ENCODE measurements around the gene CFAP221.

The CFAP221 gene

GRCh38 chr2:119689218-119689617 lies 145.0 kb downstream of the CFAP221 start:
- in situ Hi-C loops (cut with HindIII; ENCODE audit: low sequenced_read_pairs) = no loop called here
- no peak for TF ChIP-seq CTCF (IDR thresholded peaks at IDR 0.05; ENCODE audit: low read depth, low read length, missing control alignments)
- no peak for DNase-seq (ENCODE audit: low read depth)
- H3K4me3 ChIP-seq (ENCODE audit: low read depth, low read length) = no peak overlapping the region

GRCh38 chr2:119691189-119691588 lies 146.9 kb downstream of the CFAP221 start:
- DNase-seq (ENCODE audit: low read depth) = no peak
- no peak for TF ChIP-seq CTCF (IDR thresholded peaks at IDR 0.05; ENCODE audit: low read depth, low read length, missing control alignments)
- in situ Hi-C loops (cut with HindIII; ENCODE audit: low sequenced_read_pairs) = no loop called here
- no peak overlapping the region for H3K4me3 ChIP-seq (ENCODE audit: low read depth, low read length)

DNA sequence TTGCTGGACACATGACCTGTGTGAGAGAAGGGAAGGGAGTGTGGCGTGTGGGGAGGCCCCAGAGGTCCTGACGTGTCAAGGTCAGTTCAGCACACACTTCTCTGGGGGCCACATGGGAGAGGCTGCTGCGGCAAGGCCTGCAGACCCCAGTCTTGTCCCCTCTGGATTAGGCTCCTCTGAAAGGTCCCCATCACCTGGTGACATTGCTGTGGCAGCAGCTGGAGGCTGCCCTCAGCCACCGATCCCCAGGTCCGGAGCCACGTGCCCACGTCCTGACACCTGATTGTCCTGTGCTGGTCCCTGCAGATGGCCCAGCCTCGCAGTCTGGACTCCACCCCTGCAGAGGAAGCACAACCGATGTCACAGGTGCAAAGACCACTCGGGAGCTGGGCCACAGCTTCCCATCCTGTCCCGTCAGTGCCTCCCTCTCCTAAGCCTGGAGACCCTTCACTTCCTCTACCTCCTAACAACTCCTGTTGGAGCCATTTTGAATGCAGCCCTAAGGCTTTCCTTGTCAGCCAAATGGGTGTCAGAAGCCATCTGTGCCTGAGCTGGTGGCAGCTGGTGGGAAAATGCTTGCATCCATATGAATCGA lies 147.5 kb downstream of the CFAP221 start:
- TF ChIP-seq CTCF (IDR thresholded peaks at IDR 0.05; ENCODE audit: low read depth, low read length, missing control alignments) = no peak
- H3K4me3 ChIP-seq (ENCODE audit: low read depth, low read length) = no peak overlapping the region
- in situ Hi-C loops (cut with HindIII; ENCODE audit: low sequenced_read_pairs) = no loop called here
- no peak for DNase-seq (ENCODE audit: low read depth)

DNA sequence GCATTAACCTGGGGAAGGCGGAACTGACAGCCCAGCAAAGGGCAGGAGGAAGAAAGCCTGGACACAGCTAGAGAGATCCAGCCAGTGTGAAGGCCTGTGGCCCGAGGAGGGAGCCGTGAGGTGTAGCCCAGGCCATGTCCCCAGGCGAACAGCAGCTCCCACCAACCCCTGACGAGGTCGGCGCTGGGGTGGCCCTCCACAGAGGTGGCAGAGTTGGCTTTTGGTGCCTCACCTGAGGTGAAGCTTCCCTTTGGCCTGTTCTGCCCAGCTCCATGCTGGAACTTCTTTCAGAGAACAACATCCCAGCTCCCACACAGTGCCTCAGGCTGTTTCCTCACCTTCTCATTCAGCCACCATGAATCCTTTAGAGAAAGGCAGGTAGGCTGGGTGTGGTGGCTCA lies 148.1 kb downstream of the CFAP221 start:
- no peak for DNase-seq (ENCODE audit: low read depth)
- no peak for TF ChIP-seq CTCF (IDR thresholded peaks at IDR 0.05; ENCODE audit: low read depth, low read length, missing control alignments)
- H3K4me3 ChIP-seq (ENCODE audit: low read depth, low read length) = no peak overlapping the region
- in situ Hi-C loops (cut with HindIII; ENCODE audit: low sequenced_read_pairs) = no loop called here

DNA sequence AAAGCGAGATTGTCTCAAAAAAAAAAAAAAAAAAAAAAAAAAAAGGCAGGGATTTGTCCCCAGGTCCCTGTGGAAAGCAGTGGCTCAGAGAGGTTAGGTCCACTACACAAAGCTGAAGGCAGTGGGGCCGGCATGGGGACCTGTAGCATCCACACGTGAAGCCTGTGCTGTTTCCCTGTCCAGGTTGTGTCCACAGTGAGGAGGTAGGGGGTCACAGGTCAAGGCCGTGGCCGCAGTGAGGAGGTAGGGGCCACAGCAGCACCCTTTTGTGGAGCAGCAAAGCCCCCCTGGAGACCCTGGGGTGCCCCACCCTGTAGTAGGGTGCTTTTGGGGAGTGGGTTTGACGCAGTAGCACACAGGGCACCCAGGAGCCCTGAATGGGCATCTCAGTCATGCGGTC lies 148.7 kb downstream of the CFAP221 start:
- in situ Hi-C loops (cut with HindIII; ENCODE audit: low sequenced_read_pairs) = no loop called here
- no peak for DNase-seq (ENCODE audit: low read depth)
- H3K4me3 ChIP-seq (ENCODE audit: low read depth, low read length) = no peak overlapping the region

GRCh38 chr2:119693567-119693966 lies 149.3 kb downstream of the CFAP221 start:
- no peak overlapping the region for H3K4me3 ChIP-seq (ENCODE audit: low read depth, low read length)
- TF ChIP-seq CTCF (IDR thresholded peaks at IDR 0.05; ENCODE audit: low read depth, low read length, missing control alignments) = no peak
- in situ Hi-C loops (cut with HindIII; ENCODE audit: low sequenced_read_pairs) = no loop called here
- DNase-seq (ENCODE audit: low read depth) = no peak

More for the DNA sequence above, 148.7 kb downstream of the CFAP221 start:
- TF ChIP-seq CTCF (IDR thresholded peaks at IDR 0.05; ENCODE audit: low read depth, low read length, missing control alignments) = no peak
